Measurements from ENCODE around the gene CLTA. TPM values are rescaled to one million over a fixed set of nuclear protein-coding genes. Genes with fewer than 3 reads are reported as not detected.

CLTA gene
- total RNA-seq, 1 donor from 2014 or later, result 424 TPM

DNA sequence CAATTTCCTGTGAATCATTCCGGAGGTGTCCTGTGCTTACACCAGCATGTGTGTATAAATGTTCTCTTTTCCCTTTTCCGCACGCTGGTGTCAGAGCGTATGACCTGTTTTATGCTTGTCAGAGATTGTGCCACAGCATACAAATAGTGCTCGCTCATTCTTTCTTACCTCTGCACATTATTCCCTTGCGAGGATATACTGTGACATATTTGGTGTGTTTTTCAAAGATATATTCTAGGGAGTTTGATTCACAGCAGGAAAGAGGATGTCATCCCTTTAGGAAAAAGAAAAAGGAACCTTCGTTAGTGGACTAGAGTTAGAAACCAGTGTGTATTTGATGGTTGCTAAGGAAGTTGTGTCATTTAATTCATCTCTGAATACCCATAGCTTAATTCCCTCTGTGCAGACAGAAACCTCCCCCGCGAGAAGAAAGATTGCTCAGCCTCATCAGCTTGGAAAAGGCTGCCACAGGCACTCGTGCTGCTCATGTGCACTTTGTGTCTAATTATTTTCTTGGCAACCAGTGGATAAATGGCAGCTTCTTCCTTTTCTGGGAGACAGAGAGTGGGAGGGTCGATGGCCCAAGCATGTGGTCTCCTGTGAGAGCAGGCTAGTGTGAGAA, 36.3 kb upstream of the CLTA start:
- Histone ChIP-seq H3K27ac (ENCODE audit: low read depth, low read length) (peak overlapping the region; percentile 77), H3K79me2 (ENCODE audit: insufficient read depth, low read length) (no peaks in the 10 kb centered on the region), H3K9me3 (ENCODE audit: insufficient read depth, low read depth, low read length) (peaks cover 4% of the 10 kb centered on the region), H3K4me3 (ENCODE audit: insufficient read depth, low read depth, low read length) (no peak overlapping the region), H4K20me1 (ENCODE audit: insufficient read depth, low read length) (no peaks in the 10 kb centered on the region), H3K27me3 (ENCODE audit: insufficient read depth, low read length) (no peaks in the 10 kb centered on the region), H3K36me3 (ENCODE audit: insufficient read depth, low read length) (peaks cover 4% of the 10 kb centered on the region), H3K4me2 (ENCODE audit: low read length) (peak overlapping the region; percentile 71), H3K4me1 (ENCODE audit: insufficient read depth, low read length) (peaks cover 39% of the 10 kb centered on the region), H2AFZ (ENCODE audit: low read depth, low read length) (peak overlapping the region; percentile 38), H3K9ac (ENCODE audit: low read length) (peak overlapping the region; percentile 70)
- Mint-ChIP-seq H3K27me3 (ENCODE audit: low read depth, unreplicated experiment) (no peaks in the 10 kb centered on the region), H3K36me3 (ENCODE audit: low read depth, unreplicated experiment) (peaks cover 39% of the 10 kb centered on the region), H3K4me3 (ENCODE audit: unreplicated experiment) (no peak overlapping the region), H3K9me3 (ENCODE audit: unreplicated experiment) (peaks cover 7% of the 10 kb centered on the region), H3K27ac (ENCODE audit: unreplicated experiment) (peak overlapping the region; percentile 91), H3K4me1 (ENCODE audit: low read depth, unreplicated experiment) (peaks cover 47% of the 10 kb centered on the region)
- peak; percentile 64 for FAIRE-seq
- no peak for TF ChIP-seq EZH2 (IDR thresholded peaks at IDR 0.05; ENCODE audit: insufficient read depth, low read length)
- TF ChIP-seq, protein P1, sequence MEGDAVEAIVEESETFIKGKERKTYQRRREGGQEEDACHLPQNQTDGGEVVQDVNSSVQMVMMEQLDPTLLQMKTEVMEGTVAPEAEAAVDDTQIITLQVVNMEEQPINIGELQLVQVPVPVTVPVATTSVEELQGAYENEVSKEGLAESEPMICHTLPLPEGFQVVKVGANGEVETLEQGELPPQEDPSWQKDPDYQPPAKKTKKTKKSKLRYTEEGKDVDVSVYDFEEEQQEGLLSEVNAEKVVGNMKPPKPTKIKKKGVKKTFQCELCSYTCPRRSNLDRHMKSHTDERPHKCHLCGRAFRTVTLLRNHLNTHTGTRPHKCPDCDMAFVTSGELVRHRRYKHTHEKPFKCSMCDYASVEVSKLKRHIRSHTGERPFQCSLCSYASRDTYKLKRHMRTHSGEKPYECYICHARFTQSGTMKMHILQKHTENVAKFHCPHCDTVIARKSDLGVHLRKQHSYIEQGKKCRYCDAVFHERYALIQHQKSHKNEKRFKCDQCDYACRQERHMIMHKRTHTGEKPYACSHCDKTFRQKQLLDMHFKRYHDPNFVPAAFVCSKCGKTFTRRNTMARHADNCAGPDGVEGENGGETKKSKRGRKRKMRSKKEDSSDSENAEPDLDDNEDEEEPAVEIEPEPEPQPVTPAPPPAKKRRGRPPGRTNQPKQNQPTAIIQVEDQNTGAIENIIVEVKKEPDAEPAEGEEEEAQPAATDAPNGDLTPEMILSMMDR (IDR thresholded peaks at IDR 0.05; ENCODE audit: insufficient read depth, low read depth, low read length), result no peak
- peak; percentile 65 for DNase-seq (ENCODE audit: low read depth)

DNA sequence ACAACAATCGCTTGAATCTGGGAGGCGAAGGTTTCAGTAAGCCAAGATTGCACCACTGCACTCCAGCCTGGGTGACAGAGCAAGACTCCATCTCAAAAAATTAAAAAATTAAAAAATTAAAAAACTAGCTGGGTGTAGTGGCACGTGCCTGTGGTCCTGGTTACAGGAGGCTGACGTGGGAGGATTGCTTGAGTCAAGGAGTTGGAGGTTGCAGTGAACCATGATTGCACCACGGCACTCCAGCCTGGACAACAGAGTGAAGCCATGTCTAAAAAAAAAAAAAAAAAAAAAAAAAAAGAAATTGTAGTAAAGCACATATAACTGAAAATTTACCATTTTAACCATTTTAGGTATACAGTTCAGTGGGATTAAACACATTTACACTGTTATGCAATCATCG, 34.6 kb upstream of the CLTA start:
- Histone ChIP-seq H3K4me1 (ENCODE audit: insufficient read depth, low read length) (peaks cover 27% of the 10 kb centered on the region), H3K27ac (ENCODE audit: low read depth, low read length) (no peak overlapping the region), H3K36me3 (ENCODE audit: insufficient read depth, low read length) (peaks cover 4% of the 10 kb centered on the region), H3K79me2 (ENCODE audit: insufficient read depth, low read length) (no peaks in the 10 kb centered on the region), H3K9ac (ENCODE audit: low read length) (no peak overlapping the region), H4K20me1 (ENCODE audit: insufficient read depth, low read length) (no peaks in the 10 kb centered on the region), H3K4me3 (ENCODE audit: insufficient read depth, low read depth, low read length) (no peak overlapping the region), H3K4me2 (ENCODE audit: low read length) (no peak overlapping the region), H2AFZ (ENCODE audit: low read depth, low read length) (no peak overlapping the region), H3K27me3 (ENCODE audit: insufficient read depth, low read length) (no peaks in the 10 kb centered on the region), H3K9me3 (ENCODE audit: insufficient read depth, low read depth, low read length) (peaks cover 4% of the 10 kb centered on the region)
- TF ChIP-seq EZH2 (IDR thresholded peaks at IDR 0.05; ENCODE audit: insufficient read depth, low read length), result no peak
- TF ChIP-seq, protein P1 (IDR thresholded peaks at IDR 0.05; ENCODE audit: insufficient read depth, low read depth, low read length), result no peak
- Mint-ChIP-seq H3K4me1 (ENCODE audit: low read depth, unreplicated experiment) (peaks cover 37% of the 10 kb centered on the region), H3K9me3 (ENCODE audit: unreplicated experiment) (peaks cover 7% of the 10 kb centered on the region), H3K36me3 (ENCODE audit: low read depth, unreplicated experiment) (peaks cover 36% of the 10 kb centered on the region), H3K4me3 (ENCODE audit: unreplicated experiment) (no peak overlapping the region), H3K27ac (ENCODE audit: unreplicated experiment) (no peak overlapping the region), H3K27me3 (ENCODE audit: low read depth, unreplicated experiment) (no peaks in the 10 kb centered on the region)
- no peak for FAIRE-seq
- no peak for DNase-seq (ENCODE audit: low read depth)

DNA sequence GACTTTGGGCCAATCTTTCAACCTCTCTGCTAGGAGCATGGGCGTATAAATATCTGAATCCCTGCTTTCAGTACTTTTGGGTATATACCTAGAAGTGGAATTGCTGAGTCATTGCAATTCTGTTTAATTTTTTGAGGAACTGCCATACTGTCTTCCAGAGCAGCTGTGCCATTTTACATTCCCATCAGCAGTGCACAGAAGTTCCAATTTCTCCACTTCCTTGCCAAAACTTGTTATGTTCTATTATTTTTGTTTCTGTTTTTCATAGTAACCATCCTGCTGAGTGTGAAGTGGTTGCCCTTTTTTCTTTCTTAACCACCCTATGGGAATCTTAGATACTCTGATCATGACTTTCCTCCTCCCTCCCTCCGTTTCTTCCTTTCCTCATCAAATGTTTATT, 32.6 kb upstream of the CLTA start:
- Histone ChIP-seq H3K4me1 (ENCODE audit: insufficient read depth, low read length) (peaks cover 32% of the 10 kb centered on the region), H3K36me3 (ENCODE audit: insufficient read depth, low read length) (peaks cover 4% of the 10 kb centered on the region), H3K9ac (ENCODE audit: low read length) (no peak overlapping the region), H3K27ac (ENCODE audit: low read depth, low read length) (no peak overlapping the region), H3K9me3 (ENCODE audit: insufficient read depth, low read depth, low read length) (peaks cover 4% of the 10 kb centered on the region), H2AFZ (ENCODE audit: low read depth, low read length) (no peak overlapping the region), H3K27me3 (ENCODE audit: insufficient read depth, low read length) (no peaks in the 10 kb centered on the region), H3K4me3 (ENCODE audit: insufficient read depth, low read depth, low read length) (no peak overlapping the region), H3K4me2 (ENCODE audit: low read length) (no peak overlapping the region), H4K20me1 (ENCODE audit: insufficient read depth, low read length) (no peaks in the 10 kb centered on the region), H3K79me2 (ENCODE audit: insufficient read depth, low read length) (no peaks in the 10 kb centered on the region)
- FAIRE-seq, result no peak
- no peaks in the 10 kb centered on the region for H3K27me3 Mint-ChIP-seq (ENCODE audit: low read depth, unreplicated experiment)
- no peak overlapping the region for H3K4me3 Mint-ChIP-seq (ENCODE audit: unreplicated experiment)
- H3K4me1 Mint-ChIP-seq (ENCODE audit: low read depth, unreplicated experiment), result peaks cover 48% of the 10 kb centered on the region
- H3K36me3 Mint-ChIP-seq (ENCODE audit: low read depth, unreplicated experiment), result peaks cover 30% of the 10 kb centered on the region
- peak overlapping the region; percentile 29 for H3K27ac Mint-ChIP-seq (ENCODE audit: unreplicated experiment)
- no peak for DNase-seq (ENCODE audit: low read depth)
- H3K9me3 Mint-ChIP-seq (ENCODE audit: unreplicated experiment), result peaks cover 9% of the 10 kb centered on the region
- TF ChIP-seq, protein P1 (IDR thresholded peaks at IDR 0.05; ENCODE audit: insufficient read depth, low read depth, low read length), result no peak
- TF ChIP-seq EZH2 (IDR thresholded peaks at IDR 0.05; ENCODE audit: insufficient read depth, low read length), result no peak
